ENCODE results near the gene CCL4.

- TF ChIP-seq CTCF (conservative IDR thresholded peaks at IDR 0.05 in 1 of 2, IDR thresholded peaks at IDR 0.05 in 1 of 2; ENCODE audit: low read depth in 1 of 2, low read length in 2 of 2) (no peak), EZH2 (IDR thresholded peaks at IDR 0.05; ENCODE audit: low read length, missing control alignments) (no peak)
Observed at GRCh38 chr17:36055171-36055570, 48.5 kb upstream of the CCL4 start.

Measured in fibroblast of lung (primary cell).